ENCODE measurements around the gene GJA10.

Gene GJA10

DNA sequence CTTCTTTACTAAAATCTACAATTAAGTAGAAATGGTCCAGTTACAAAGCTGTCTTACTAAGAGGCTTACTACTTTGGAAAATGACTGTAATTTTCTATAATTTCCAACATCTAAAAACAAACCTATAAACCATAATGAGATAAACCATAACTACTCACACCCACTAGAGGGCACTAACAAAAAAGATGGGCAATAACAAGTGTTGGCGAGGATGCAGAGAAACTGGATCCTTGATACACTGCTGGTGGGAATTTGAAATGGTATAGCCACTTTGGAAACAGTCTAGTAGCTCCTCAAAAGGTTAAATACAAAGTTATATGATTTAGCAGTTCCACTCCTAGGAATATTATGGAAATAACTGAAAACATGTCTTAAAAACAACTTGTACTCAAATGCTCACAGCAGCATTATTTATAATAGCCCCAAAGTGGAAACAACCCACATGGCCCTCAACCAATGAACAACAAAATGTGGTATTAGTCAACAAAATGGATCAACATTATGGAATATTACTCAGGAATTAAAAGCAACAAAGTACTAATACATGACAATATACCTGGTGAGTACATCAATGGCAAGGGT, 50.6 kb downstream of the GJA10 start:
- DNase-seq (ENCODE audit: low read depth in 2 of 2), result no peak

Data from stimulated activated CD8-positive, alpha-beta memory T cell treated with anti-CD3 and anti-CD28 coated beads, Interleukin-7, amount 100 ng/mL, for 1 hour (primary cell).